NCI-H2029 treated with DMSO at 0.1 percent for 48 hours (cell line): ENCODE measurements around the gene CUX1.

Experiments used
- DNase-seq: peaks from one replicate; lab custom pipeline; 2025; lab: John Stamatoyannopoulos, UW

CUX1 gene

GRCh38 chr7:101957744-101958525 is 140.5 kb downstream of the CUX1 start:
- DNase-seq: no peak

- no peak for DNase-seq
Measured at GRCh38 chr7:101959342-101959741, 141.9 kb downstream of the CUX1 start.

GRCh38 chr7:101959829-101960228 is 142.4 kb downstream of the CUX1 start:
- no peak for DNase-seq

DNA sequence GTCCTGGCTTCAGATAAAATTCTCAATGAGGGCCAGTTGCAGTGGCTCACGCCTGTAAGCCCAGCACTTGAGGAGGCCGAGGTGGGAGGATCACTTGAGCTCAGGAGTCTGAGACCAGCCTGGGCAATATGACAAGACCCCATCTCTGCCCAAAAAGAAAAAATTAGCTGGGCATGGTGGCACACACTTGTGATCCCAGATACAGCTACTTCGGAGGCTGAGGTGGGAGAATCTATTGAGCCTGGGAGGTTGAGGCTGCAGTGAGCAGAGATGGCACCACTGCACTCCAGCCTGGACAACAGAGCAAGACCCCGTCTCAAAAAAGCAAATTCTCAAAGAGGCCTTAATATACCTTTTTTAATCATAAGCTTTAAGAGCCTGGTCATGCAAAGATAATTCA is 142.9 kb downstream of the CUX1 start:
- no peak for DNase-seq

GRCh38 chr7:101960985-101961708 is 143.7 kb downstream of the CUX1 start:
- no peak for DNase-seq

DNA sequence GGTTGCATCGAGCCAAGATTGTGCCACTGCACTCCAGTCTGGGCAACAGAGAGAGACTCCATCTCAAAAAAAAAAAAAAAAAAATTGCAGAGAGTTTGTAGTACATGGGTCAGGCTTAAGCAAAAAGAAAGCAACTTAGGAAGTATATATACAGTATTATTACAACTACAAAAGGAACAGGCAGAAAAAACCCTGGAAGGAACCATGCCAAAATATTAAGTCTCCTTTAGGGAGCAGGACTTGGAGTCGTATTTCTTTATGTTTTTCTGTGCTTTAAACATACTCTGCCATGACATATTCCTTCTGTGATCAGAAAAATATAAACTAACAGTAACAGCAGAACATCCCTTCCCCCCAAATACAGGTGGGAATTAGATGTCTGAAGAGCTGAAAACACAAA is 144.4 kb downstream of the CUX1 start:
- no peak for DNase-seq

DNA sequence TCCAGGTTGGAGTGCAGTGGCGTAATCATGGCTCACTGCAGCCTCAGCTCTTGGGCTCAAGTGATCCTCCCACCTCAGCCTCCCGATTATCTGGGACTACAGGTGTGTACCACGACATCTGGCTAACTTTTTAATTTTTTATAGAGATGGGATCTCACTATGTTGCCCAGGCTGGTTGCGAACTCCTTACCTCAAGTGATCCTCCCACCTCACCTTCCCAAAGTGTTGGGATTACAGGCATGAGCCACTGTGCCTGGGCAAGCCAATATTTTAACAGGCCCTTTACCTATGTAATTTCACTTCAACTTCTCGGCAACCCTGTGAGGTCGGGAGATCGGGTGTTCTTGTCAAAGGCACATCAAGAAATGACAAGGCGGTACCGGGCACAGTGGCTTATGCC is 146.3 kb downstream of the CUX1 start:
- DNase-seq: no peak

- DNase-seq: no peak
Measured at GRCh38 chr7:101964680-101965452, 147.4 kb downstream of the CUX1 start.

DNA sequence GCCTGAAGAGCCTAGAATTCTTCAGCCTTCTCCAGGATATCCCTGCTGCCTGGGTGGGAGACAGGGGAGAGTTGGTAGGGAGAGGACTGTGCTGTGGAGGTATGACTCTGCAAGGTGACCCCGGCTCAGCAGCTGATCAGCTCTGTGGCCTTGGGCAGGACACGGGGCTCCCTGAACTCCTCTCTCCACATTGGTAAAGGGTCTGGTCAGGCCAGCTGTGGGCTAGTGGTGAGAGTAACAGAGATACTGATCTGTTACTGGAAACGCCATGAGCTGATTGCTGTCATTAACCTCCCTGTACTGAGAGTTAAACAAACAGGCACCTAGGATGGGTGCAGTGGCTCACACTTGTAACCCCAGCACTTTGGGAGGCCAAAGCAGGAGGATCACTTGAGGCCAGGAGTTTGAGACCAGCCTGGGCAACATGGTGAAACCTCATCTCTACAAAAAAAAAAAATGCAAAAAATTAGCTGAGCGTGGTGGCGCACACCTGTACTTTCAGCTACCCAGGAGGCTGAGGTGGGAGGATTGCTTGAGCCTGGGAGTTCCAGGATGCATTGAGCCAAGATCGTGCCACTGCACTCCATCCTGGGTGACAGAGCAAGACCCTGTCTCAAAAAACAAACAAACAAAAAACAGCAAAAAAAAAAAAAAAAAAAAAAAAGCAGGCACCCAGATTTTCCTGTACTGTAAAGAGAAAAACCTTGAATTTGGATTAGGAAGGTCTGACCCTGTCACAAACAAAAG is 151.5 kb downstream of the CUX1 start:
- no peak for DNase-seq

GRCh38 chr7:101969997-101970585 is 152.7 kb downstream of the CUX1 start:
- no peak for DNase-seq

DNA sequence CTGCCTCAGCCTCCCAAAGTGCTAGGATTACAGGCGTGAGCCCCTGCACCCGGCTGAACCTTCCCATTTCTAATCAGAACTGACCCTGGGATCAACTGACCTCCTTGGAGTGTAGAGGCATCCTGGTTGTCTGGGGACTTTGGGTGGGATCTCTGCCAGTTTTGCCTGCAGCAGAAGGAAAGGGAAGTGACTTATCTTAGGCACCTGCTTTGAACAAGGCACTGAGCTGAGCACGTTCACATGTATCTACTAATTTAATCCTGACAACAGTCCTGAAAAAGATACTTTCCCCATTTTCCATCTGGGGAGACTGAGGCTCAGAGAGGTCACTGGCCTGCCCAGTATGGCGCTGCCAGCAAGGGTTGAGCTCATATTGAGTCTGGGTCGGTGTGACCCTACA is 153.4 kb downstream of the CUX1 start:
- no peak for DNase-seq

GRCh38 chr7:101971457-101971856 is 154.0 kb downstream of the CUX1 start:
- DNase-seq: no peak

GRCh38 chr7:101972627-101973026 is 155.2 kb downstream of the CUX1 start:
- DNase-seq: no peak

- no peak for DNase-seq
Measured at GRCh38 chr7:101973130-101973529, 155.7 kb downstream of the CUX1 start.

DNA sequence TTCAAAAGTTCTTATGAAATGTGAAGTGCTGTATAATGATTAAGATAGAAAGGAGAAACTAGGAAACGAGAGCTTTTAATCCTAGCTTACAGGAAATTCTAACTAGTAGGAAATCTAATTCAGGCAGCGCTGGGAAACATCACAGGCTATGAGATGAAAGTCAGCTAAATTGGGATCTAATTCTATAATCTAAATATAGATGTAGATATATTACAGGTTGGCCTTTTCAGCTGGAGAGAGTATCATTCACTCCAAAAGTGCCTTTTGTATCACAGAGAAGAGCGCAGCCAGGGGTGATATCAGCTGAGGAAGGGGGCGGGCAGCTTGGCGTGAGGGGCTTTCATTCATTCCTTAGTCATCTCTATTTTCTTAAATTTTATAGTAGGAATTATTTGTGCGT is 157.0 kb downstream of the CUX1 start:
- no peak for DNase-seq

- no peak for DNase-seq
Measured at GRCh38 chr7:101975046-101975445, 157.6 kb downstream of the CUX1 start.

DNA sequence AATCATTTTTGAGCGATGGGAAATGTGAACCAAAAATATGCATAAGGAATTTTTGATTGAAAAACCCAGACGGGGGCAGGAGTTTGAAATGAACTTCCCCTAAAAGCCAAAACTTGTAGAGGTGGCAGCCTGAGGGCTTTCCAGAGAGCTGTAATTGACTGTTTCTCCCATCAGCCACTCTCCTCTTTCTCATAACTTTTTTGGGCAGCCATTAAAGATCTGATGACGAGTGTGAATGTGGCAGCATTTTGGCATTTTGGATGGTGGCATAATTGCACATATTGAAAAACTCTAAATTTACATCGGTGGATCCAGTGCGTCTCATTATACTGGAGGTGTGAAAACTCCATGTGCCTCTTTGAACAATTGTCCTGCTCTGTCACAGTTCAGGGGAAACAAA is 159.0 kb downstream of the CUX1 start:
- DNase-seq: no peak

- no peak for DNase-seq
Measured at GRCh38 chr7:101977249-101977648, 159.8 kb downstream of the CUX1 start.

GRCh38 chr7:101978683-101979082 is 161.3 kb downstream of the CUX1 start:
- peak; percentile 47 for DNase-seq

GRCh38 chr7:101983147-101983811 is 165.9 kb downstream of the CUX1 start:
- DNase-seq: no peak
